ENCODE data around the gene FAM180B.

DNA sequence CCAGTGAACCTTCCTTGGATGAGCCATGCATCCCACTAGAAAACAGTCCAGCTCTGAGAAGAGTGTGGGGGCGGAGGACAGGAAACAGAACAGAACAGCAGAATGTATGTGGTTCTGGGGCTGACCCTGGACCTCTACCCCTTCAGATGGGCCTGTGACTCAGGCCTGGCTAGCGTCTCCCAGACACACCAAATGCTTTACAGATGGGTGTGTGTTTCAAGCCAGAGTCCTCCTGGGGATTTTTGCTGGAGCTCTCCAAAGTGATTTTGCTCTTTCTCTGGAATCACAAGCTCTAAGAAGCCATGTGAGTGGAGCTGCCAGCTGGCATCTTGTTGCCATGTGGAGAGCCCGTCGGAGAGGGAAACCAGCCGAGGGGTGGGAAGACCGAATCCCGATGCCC, 20.9 kb downstream of the FAM180B start:
- TF ChIP-seq, protein P1, sequence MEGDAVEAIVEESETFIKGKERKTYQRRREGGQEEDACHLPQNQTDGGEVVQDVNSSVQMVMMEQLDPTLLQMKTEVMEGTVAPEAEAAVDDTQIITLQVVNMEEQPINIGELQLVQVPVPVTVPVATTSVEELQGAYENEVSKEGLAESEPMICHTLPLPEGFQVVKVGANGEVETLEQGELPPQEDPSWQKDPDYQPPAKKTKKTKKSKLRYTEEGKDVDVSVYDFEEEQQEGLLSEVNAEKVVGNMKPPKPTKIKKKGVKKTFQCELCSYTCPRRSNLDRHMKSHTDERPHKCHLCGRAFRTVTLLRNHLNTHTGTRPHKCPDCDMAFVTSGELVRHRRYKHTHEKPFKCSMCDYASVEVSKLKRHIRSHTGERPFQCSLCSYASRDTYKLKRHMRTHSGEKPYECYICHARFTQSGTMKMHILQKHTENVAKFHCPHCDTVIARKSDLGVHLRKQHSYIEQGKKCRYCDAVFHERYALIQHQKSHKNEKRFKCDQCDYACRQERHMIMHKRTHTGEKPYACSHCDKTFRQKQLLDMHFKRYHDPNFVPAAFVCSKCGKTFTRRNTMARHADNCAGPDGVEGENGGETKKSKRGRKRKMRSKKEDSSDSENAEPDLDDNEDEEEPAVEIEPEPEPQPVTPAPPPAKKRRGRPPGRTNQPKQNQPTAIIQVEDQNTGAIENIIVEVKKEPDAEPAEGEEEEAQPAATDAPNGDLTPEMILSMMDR (IDR thresholded peaks at IDR 0.05) = no peak
- no peak for TF ChIP-seq POLR2A (IDR thresholded peaks at IDR 0.05)

All from esophagus squamous epithelium (tissue), 4 donors.